GM19324 (cell line): ENCODE results near the gene POLD3.

Source experiments
- ATAC-seq: cut with Tn5 transposase; IDR thresholded peaks from one replicate; pipeline ENCODE4 v1.9.1; 2021; ENCODE audit warnings: mild to moderate bottlenecking, moderate library complexity; ENCODE audit not compliant: unreplicated experiment, low FRiP score

The POLD3 gene

GRCh38 chr11:74669211-74670160, 77.1 kb downstream of the POLD3 start:
- ATAC-seq = no peak

GRCh38 chr11:74670171-74670570, 77.8 kb downstream of the POLD3 start:
- no peak for ATAC-seq

GRCh38 chr11:74671520-74672196, 79.3 kb downstream of the POLD3 start:
- ATAC-seq = no peak

GRCh38 chr11:74672332-74672955, 80.1 kb downstream of the POLD3 start:
- no peak for ATAC-seq

DNA sequence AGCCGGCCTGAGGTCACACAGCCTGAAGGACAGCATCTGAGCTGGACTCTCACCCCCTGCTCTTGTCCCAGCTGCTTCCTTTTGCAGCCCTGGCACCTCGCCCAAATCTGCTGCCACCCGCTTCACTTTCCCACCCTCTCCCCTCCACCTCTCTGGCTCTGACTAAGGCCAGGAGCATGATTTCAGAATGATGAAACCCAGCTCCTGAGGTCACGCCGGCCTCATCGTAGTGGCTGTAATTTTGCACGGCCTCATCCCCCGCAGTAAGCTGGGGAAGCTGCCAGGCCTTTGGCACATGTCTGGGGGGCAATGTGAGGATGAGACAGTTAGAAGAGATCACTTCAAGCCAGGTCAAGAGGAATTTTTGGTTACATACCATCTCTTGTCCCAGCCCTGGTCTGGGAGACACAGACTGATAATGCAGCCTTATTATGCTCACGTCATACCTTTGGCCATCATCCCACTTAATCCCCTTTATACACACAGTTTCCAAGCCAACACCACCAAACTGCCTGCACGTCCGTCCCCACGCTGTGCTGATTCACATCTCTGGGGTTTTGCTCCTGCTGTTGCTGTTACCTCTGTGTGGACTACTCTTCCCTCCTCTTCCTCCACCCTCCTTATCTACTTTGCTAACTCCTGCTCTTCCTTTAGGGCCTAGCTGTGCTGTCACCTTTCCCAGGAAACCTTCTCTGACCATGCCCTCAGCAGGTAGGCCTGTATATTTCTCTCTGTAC, 80.7 kb downstream of the POLD3 start:
- no peak for ATAC-seq

DNA sequence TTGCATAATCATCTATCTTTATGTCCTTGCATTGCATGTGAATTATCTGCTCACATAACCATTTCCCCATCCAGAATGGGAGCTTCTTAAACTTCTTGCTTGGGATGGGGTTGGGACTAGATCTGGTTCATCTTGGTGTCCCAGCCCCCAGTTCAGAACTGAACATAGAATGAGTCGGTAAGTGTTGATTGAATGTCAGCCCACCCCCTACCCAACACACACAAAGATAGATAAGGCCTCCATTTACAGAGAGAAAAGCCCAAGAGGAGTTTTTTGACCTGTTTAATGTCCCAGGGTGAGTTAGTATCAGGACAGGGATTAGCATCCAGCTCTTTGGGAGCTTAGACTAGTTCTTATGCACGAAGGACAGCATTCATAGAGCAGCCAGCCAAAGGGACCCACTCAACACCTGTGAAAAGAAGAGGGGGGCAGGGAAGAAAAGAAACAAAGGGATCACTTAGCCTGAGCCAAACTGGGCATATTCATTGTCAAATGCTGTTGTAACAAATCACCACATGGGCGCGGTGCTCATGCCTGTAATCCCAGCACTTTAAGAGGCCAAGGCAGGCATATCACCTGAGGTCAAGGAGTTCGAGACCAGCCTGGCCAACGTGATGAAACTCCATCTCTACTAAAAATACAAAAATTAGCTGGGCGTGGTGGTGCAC, 81.4 kb downstream of the POLD3 start:
- ATAC-seq = no peak

GRCh38 chr11:74675761-74676160, 83.4 kb downstream of the POLD3 start:
- no peak for ATAC-seq

- no peak for ATAC-seq
These were observed 84.2 kb downstream of the POLD3 start for GRCh38 chr11:74676596-74676995.

DNA sequence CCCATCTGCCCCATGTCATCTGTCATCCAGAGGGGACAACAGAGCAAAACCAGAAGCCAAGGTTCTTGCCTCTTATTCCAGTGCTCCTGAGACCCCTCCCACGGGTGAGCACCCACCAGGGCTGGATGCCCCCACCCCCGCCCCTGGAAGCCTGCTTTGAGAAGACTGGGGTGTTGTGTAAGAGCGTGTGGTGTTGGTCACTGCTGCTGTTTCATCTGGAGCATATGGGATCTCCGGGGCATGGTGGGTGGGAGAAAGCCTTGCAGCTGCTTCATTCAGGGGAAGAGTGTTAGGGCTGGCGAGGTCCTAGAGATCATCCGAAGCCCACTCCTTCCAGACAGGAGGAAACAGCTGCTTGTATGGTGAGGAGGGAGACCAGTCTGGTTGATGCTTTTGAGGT, 84.7 kb downstream of the POLD3 start:
- no peak for ATAC-seq

DNA sequence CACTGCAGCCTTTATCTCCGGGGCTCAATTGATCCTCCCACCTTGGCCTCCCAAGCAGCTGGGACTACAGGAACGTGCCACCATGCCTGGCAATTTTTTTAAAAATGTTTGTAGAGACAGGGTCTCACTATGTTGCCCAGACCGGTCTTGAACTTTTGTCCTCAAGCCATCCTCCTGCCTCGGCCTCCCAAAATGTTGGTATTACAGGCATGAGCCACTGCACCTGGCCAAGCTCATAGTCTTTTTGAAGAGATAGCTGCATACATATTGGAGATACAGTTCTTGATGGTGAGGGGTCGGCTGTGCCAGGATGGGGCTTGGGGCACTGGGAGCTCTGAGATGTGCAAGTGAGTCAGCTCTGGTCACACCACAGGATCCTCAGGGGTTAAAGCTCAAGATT, 85.7 kb downstream of the POLD3 start:
- no peak for ATAC-seq

GRCh38 chr11:74678591-74679512, 86.5 kb downstream of the POLD3 start:
- ATAC-seq = no peak

GRCh38 chr11:74679513-74679865, 87.1 kb downstream of the POLD3 start:
- ATAC-seq = no peak

- no peak for ATAC-seq
These were observed 87.8 kb downstream of the POLD3 start for GRCh38 chr11:74680035-74680671.

DNA sequence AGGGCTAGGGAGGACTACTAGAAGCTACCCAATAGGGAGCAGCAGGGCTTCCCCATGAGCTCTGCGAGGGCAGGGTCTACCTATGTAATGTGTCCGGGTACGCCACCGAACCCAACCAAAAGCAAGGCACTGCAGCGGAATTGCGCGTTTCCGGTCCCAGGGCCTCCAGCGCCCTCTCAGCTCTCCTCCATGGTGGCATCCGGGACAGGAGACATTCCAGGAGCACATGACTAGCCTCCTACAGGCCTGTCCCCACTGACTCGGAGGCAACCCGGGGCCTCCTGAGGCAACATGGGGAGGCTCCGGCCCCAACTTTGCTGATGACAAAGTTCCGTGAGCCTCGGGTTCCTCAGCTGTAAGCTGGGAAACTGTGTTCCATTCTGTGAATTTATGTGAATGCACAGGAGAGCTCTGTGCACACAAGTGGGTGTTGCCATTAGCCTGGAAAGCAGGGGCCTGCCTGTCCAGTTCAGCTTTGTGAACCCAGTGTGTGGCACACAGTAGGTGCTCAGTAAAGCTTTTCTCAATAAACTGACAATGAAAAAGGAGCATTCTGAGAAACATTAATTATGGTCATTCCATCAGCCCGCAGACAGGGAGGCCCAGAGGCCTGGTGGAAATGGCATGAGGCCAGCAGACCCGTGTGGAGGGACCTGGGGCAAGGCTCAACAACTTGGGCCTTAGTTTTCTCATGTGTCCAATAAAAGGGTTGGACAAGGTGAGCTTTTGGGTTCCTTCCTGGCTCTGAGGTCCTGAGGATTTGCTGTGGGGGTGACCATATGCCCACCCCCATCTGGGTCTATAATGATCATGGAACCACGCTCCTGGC, 88.5 kb downstream of the POLD3 start:
- ATAC-seq = no peak

GRCh38 chr11:74681686-74682651, 89.6 kb downstream of the POLD3 start:
- no peak for ATAC-seq

GRCh38 chr11:74682731-74683278, 90.4 kb downstream of the POLD3 start:
- ATAC-seq = no peak
